Esophagus squamous epithelium (tissue), 4 donors: Measurements from ENCODE around the gene VOPP1.

Experiments used
- CTCF ChIP-seq, 6 experiments: fragments of 450-650 bp in 4 of 6; fragments of 200-600 bp in 2 of 6; sonication (generic) in 2 of 6; IDR thresholded peaks; one replicate each; pipeline ENCODE4 v1.5.1; 2016 to 2019; ENCODE audit warnings: antibody characterized with exemption in 6 of 6, mild to moderate bottlenecking in 4 of 6, moderate library complexity in 4 of 6
- POLR2A ChIP-seq, 4 donors: fragments of 450-650 bp; IDR thresholded peaks; one replicate each; pipeline ENCODE4 v1.6.1; 2017; ENCODE audit warnings: antibody characterized with exemption in 4 of 4, mild to moderate bottlenecking in 4 of 4, moderate library complexity in 3 of 4

- no peak for TF ChIP-seq POLR2A (IDR thresholded peaks at IDR 0.05)
- no peak for TF ChIP-seq CTCF (IDR thresholded peaks at IDR 0.05)
These were observed 73.5 kb downstream of the VOPP1 start for GRCh38 chr7:55498770-55499169.
